GM20000 (cell line): Measurements from ENCODE around the gene ASB15.

Experiments used
- DNase-seq: peaks from one replicate; pipeline ENCODE4 v3.0.0; 2012; ENCODE audit warnings: low spot score
- CTCF ChIP-seq: IDR thresholded peaks from 2 replicates; pipeline ENCODE4 v1.5.1; 2012; ENCODE audit warnings: mild to moderate bottlenecking, control low read depth; ENCODE audit errors: extremely low read depth, missing control alignments

ASB15 gene

DNA sequence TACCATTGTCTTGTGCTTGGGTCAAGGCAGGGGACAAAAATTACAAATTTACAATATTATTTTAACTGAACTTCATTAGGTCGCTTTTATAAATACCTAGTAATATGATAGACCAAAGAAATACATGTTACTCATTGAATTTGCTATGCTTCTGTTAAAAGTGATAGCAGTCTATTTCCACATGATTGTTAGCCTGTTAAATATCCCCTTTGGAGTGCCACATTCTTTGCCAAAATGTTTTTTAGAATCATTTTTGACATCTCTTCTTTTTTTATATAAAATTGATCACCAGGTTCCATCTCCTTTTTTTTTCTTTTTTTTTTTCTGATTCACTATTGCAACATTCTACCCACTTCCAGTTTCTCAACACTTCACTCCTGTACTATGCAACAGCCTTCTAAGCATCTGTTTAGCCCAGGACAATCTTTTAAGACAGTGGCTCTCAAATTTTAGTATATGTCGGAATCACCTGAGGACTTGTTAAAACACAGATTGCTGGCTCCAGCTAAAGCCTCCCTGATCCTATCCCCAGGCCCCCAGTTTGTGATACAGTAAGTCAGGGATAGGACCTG lies 27.6 kb upstream of the ASB15 start:
- DNase-seq = no peak
- TF ChIP-seq CTCF = no peak

DNA sequence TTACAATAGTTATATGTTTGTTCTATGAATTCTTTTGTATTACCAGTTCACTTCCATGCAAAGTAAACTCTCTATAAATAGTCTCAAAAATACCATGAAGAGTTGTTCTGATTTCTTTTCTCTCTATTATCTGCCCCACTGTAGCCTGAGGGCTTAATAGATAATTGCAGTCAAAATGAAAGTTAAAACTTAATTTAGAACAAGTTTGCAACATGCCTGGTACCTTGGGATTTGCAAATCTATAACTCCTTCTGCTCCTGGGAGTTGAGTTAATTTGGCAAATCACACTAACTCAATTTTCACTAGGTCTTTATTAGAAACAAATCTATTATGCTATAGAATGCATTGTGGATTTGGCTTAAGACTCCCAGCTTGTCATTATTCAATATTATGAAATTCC lies 22.2 kb upstream of the ASB15 start:
- no peak for TF ChIP-seq CTCF
- no peak for DNase-seq

- peak; percentile 38 for TF ChIP-seq CTCF
- DNase-seq = peak; percentile 22
These were observed 21.0 kb upstream of the ASB15 start for GRCh38 chr7:123580406-123581161.

GRCh38 chr7:123581162-123581459 lies 20.5 kb upstream of the ASB15 start:
- no peak for DNase-seq
- TF ChIP-seq CTCF = no peak

- no peak for DNase-seq
- no peak for TF ChIP-seq CTCF
These were observed 17.8 kb upstream of the ASB15 start for GRCh38 chr7:123583821-123584220.

DNA sequence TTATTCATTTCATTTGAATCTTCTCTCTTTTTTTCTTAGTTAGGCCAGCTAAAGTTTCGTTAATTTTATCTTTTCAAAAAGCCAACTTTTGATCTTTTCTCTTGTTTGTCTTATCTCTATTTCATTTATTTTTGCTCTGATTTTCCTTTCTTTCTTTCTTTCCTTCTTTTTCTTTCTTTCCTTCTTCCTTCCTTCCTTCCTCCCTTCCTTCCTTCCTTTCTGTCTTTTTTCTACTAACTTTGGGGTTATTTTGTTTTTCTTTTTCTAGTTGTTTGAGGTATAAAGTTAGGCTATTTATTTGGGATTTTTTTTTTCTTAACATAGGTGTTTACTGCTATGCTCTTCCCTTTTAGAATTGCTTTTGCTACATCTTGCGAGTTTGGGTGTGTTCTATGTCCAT lies 13.2 kb upstream of the ASB15 start:
- no peak for DNase-seq
- TF ChIP-seq CTCF = no peak

- DNase-seq = no peak
These were observed 6.8 kb upstream of the ASB15 start for GRCh38 chr7:123594813-123595241.

More at GRCh38 chr7:123594813-123595241, 6.8 kb upstream of the ASB15 start:
- no peak for TF ChIP-seq CTCF
